HG03025 (cell line): ENCODE data around the gene OCA2.

ENCODE experiments used
- ATAC-seq: cut with Tn5 transposase; IDR thresholded peaks from one replicate; pipeline ENCODE4 v1.9.1; 2021; ENCODE audit warnings: mild to moderate bottlenecking, moderate library complexity; ENCODE audit not compliant: unreplicated experiment, low FRiP score

The OCA2 gene

DNA sequence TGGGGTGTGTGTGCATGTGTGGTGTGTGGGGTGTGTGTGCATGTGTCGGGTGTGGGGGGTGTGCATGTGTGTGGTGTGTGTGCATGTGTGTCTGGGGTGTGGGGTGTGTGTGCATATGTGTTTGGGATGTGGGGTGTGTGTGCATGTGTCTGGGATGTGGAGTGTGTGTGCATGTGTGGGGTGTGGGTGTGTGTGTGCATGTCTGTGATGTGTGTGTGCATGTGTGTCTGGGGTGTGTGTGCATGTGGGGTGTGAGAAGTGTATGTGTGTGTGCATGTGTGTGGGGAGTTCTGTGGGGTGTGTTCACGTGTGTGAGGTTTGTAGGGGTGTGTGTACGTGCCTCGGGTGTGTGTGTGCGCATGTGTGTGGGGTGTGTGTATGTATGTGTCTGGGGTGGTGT lies 6.7 kb upstream of the OCA2 start:
- no peak for ATAC-seq

DNA sequence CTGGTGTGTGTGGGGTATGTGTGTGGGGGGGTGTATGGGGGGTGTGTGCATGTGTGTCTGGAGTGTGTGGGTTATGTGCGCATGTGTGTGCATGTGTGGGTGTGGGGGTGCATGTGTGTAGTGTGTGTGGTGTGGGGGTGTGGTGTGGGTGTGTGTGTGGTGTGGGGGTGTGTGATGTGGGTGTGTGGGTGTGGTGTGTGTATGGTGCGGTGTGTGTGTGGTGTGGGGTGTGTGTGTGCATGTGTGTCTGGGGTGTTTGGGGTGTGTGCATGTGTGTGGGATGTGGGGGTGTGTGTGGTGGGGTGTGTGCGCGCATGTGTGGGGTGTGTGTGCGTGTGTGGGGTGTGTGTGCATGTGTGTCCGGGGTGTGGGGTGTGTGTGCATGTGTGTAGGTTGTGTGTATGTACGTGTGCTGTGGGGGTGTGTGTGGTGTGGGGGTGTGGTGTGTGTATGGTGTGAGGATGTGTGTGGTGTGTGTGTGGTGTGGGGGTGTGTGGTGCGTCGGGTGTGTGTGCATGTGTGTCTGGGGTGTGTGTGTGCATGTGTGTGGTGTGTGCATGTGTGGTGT lies 6.2 kb upstream of the OCA2 start:
- ATAC-seq, result no peak

DNA sequence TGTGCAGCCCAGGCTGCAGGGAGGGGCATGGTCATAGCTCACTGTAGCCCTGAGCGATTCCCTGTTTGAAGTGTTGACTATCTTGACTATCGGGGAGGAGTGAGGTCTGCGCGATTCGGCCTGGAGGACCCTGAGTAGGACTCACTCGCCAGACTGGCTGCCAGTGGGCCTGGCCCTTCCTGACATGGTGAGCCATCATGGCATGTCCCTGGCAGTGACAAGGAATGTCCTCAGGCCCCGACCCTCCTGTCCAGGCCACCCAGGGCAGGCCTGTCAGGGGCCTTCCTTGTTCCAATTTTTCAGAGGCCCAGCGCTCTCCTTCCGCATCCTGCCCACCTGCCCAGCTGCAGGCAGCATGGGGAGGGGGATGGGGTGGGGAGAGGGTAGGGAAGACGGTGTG lies 5.2 kb upstream of the OCA2 start:
- ATAC-seq, result no peak

DNA sequence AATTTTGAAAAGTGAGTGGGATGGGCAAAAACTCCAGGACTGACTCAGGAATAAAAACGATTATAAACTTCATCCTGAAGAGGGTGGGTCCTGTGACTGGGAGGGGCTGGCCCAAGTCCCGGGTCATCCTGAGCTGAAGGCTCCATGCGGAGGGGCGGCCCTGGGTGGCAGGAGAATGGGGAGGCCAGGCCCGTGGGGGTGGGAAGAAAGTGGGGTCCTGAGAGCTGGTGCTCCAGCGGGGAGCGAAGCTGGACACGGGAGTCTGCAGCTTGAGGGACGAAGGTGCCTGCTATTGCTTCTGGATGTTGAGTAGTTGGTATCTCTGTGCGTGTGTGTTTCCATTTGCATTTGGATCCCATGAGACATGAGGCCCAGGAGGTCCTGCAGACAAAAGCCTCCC lies 4.7 kb upstream of the OCA2 start:
- no peak for ATAC-seq

DNA sequence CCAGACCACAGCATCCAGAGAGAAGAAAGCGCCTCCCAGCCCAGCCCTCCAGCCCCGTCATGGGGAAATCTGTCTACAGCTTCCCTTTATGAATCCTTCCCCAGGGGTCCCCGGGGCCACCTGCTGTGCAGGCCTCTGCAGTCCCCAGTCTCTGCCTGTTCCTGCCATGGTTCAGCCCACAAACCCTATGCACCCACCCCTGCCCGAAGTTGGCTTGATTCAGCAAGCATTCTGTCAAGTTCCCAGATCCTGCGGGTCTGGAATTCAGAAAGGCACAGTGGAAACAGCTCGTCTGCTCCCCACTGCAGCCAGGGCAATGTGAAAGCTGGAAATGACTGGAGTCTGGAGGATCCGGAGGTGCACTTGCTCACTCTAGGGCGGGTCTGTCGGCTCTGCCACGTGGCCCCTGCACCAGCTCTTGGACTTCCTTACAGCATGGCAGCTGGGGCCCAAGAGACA lies 2.9 kb upstream of the OCA2 start:
- no peak for ATAC-seq

DNA sequence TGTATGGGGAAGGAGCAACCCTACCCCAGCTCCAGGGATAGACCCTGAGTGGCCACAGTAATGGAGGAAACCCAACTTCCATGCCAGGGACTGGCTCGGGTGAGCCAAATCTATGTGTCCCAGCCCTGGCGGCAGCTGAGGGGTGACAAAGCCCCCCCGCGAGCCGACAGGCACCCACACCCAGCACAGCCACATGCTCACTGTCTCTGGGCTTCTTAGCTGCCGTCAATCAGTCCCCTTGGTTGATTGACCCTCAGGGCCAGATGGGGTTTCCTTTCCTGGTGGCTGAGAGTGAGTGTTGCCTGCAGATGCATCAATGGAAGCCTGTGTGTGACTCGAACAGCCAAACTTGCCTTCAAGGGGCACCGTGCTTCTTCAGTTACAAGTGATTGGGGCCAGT lies 2.1 kb upstream of the OCA2 start:
- ATAC-seq, result no peak

DNA sequence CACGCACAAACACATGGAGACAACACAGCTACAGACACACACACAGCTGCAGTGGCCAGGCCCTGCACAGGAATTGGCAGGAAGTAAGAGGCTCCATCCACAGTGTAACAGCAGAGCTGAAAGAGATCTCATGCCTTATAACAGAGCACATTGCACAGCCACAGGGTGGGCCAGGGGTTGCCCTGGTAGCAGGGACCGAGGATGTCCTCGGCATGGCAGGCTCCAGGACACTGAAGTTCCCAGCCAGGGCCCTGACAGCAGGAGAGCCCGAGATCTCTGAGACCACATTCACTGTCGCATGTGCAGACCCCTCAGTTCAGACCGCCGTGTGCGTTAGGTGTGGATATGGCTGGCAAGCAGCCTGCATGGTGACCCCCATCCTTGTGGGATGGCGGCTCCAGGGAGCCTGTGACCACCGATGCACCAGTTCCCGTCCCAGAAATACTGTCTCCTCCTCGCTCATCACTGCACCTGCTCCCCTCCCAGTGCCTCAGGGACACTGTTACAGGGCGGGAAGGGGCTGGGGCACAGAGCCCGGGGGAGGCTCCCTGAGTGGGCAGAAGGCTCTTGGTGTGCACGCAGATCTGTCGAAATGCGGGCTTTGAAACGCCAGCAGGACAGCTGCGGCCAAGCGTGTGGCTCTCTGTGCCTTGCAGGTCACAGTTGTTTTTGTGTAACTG lies 1.5 kb upstream of the OCA2 start:
- no peak for ATAC-seq

DNA sequence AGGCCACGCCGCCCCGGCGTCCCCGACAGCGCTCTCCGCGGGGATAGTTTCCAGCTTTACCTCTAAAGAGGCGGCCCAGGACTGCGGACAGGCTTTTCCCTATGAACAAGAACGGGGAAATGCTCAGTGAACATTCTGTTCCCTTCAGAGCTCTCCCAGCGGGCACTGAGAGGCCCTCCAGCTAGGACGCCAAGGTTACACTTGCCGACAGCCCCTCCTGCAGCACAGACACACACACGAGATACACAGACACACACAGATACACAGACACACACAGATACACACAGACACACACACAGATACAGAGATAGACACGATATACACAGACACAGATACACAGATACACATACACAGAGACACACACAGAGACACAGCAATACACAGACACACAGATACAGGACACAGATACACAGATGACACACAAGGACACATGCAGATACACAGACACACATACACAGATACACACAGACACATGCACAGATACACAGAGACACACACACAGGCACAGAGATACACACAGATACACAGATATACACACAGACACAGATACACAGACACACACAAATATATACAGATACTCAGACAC lies 533 bp upstream of the OCA2 start:
- ATAC-seq, result no peak

DNA sequence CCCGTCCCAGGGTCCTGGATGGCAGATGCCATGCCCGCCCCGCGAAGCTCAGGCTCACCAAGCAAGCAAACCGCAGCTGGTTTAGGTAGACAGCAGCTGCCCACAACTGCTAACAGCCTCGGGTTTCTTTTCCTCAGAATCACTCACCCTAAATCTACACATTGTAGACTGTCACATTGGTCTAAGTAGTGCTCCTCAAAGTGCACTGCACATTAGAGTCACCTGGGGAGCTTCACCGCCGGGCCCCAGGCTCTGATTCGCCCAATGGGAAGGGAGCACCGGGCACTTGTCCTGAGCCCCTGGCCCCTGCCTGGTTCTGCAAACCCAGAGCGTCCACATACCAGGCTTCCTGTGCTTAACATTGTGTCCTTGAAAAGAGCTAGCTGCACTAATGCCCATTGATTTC lies 752 bp downstream of the OCA2 start:
- ATAC-seq, result no peak

DNA sequence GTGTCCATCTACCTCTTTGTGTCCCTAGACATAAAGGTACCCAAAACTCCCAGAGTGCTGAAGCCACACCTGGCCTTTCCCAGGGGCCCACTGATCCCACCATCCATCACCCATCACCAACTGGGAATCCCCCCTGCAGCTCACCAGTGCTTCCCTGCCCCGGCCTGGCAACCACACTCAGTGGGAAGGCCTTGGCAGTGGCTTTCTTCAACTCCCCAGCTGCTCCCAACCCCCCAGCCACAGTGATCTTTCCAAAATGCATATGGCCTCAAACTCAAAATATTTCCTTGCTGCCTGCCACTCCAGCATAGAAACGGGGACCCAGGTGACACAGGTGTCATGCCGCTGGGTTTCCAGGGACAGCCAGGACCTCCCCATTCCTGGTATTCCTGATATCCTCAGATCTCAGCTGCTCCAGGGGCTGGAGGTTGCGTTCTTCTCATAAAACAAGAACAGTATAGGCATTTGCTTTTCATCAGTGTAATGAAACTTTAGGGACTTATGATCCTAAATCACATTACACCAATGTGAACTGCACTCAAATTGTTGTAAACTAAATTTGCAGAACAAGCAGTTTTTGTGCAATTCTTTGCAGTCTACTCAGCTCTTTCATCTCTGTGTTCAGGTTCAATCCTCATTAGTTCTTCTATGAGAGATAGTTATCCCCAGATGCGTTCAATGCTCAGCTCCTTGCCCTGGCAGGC lies 1.3 kb downstream of the OCA2 start:
- ATAC-seq, result no peak

DNA sequence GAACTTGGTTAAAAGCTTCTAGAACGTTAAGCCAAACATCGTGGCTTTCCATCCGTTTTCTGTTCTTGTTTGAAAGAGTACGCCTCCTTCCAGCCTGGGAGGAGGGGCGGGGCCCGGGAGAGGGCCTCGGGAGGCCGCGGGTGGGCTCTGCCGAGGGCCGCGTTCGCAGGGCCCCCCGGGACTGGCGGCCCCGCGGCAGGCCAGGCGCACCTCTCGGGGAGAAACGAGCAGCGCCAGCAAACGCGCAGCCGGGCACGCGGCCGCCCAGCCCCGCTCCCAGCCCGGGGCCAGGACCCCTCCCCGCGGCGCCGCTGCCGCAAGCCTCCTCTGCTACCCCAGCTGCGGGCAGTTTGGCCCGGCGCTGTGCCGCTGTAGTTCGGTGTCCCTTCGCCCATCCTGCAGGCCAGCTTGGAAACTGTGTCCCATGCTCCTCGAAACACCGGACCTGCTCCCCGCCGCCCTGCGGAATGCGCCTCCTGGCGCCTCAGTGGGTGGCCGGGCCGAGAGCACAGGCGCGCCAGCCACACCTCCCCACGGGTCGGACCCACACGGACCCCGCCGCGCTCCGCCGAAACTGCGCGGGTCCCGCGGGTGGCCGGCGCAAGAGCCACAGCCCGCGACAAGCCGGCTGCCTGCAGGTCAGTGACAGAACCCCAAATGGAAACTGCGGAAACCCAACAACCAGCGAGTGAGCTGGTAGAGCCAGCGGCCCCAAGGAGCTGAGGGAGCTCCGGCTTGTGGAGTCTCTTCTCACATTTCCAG lies 2.3 kb downstream of the OCA2 start:
- no peak for ATAC-seq

DNA sequence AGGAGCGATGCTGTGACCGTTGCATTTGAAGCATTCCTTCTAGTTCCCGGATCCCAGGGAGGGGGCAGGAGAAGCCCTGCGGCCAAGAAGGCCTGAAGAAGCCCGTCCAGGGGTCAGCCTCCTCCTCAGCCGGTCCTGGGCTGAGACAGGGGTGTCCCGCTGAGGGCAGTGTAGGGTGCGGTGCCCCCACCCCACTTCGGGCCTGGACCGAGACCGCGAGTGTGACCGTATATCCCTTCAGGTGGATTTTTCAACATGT lies 2.8 kb downstream of the OCA2 start:
- ATAC-seq, result no peak

DNA sequence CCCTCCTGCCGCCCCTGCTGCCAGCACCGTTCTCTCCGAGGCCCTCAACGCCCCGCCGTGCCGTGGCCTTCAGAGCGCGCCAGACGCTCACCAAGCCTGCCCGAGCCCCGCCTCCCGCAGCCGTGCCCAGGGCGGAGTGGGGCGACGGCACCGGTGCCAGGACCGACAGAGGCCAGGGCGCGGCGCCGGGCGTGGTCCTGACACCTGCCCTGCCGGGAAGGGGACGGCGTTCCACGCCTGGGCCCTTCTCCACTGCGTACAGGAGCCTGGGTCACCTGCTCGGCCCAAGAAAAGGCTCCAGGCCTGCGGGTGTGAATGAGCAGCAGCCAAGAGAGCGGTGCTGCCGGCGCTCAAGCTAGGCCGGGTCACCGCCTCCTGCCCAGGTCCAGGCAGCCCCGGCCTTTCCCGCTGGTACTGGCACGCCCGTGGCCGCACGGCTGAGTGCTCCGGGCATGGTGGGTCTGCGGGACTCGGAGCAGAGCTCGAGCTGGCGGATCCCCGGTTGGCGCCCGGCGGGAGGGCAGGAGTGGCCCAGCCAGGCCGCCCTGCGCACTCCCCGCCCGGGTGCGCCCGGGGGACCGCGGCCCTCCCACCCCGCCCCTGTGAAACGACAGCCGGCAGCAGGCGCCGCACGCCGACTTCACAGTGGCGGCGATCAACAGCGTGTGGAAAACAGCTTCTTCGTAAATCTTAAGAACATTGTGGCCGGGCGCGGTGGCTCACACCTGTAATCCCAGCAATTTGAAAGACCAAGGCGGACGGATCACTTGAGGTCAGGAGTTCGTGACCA lies 4.2 kb downstream of the OCA2 start:
- no peak for ATAC-seq

DNA sequence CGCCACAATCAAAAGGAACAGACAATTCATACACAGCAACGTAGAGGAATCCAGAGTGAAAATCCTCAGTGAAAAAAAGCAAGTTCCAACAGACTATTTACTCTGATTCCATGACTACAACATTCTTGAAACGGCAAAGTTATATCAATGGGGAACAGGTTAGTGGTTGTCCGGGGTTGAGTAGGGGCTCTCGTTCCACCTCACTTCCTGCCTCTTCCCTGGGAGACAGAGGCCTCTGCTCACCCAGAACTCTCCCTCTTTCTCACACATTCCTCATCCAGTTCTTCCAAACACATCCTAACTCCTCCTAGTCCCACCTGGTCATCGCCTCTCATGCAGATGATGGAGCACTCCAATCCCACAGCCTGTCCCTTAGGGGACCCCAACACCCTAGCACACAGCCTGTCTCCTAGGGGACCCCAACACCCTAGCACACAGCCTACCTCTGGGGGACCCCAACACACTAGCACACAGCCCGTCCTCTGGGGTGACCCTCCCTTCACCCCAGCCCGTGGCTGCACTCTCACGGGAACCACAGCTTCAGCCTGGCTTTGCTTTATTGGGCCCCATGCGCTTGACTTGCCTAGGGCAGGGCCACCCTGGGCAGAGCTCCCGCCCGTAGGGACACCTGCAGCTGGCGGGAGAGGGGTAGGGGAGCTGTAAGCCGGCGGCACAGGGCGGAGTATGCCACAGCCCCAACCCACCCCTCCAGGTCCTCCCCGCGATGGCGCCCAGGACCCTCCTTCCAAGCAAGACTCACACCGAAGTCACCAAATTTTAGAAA lies 5.2 kb downstream of the OCA2 start:
- ATAC-seq, result no peak

DNA sequence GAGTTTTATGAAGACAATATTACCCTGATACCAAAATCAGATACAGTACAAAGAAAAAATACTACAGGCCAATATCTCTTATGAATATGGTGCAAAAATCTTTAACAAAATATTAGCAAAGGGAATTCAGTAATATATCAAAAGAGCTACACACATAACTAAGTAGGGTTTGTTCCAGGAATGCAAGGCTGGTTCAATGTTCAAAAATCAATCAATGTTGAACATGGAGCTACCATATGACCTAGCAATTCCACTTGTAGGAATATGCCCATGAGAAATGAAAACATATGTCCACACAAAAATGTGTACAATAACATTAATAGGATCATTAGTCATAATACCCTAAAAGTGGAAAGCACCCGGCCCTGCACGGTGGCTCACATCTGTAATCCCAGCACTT lies 7.8 kb downstream of the OCA2 start:
- no peak for ATAC-seq

DNA sequence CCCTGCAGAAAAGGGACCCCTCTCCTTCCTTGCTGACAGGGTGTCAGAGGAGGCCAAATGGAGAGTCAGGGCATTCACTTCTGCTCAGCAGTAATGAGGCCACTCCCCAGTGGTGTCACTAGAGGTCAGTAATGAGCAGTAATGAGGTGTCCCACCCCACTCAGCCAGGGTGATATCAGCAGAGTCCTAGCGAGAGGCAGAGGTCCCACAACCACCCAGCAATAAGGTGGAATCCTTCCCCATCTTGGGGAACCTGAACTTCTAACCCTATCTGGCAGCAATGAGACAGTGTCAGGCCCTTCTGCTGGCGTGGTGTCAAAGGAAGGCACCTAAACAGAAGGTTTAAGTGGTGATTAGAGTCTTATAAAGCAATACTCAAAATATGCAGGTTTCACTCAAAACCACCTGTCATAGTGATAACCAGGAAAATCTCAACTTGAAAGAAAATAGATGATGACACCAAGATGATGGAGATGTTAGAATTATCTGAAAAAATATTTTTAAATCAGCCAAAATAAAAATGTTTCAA lies 12.9 kb downstream of the OCA2 start:
- no peak for ATAC-seq

DNA sequence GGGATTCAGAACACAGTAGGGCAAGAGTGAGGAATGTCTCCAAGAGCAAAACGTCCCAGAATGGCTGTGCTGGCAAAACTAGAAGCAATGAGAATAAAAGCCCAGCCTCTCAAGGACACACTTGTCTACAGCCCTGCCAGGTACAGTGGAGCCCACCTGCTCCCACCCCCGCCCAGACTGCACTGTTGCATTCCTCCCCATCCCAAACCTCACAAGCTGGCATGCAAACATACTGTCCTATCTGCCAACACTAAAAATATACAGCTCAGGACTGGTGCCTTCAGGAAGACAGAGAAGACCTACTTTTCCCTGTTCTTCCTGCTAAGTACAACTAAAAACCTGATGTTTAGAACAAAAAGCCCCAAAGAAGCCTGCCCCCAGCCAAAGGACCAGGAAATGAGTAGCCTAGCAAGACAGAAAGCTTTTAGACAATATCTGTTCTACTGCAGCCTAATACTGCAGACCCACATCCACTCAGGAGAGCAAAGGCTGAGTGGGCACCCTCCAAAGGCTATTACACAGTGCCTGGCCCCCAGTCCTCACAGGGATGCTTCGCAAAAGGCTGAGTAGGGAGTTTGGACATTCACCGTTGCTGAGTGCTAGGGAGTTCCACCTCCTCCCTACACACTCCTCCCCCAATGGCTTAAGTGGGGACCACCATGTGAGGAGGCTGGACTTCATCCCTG lies 13.5 kb downstream of the OCA2 start:
- ATAC-seq, result no peak

DNA sequence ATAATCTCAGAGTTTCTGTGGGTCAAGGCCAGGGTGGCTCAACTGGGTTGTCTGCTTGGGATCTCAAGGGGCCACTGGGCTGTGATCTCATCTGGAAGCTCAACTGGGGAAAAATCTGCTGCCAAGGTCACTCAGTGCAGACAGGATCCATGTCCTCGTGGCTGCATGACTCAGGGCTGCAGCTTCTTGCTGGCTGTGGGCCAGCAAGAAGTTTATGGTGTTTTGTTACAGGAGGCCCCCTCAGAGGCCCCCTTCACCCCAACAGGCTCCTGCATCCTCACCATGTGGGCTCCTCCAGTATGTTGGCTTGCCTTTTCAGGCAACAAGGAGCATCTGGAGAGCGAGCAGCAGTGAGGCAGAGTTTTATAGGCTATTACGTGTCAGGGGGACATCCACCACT lies 14.6 kb downstream of the OCA2 start:
- ATAC-seq, result no peak
